Skin epidermis (tissue), 12 donors: ENCODE measurements around the gene C3orf20.
A peak's percentile ranks its signal among the peaks of the same experiment; 100 is the strongest.

Experiments
- H3K27ac ChIP-seq, 21 experiments: fragments of 200-600 bp; sonication (generic) in 11 of 21; one replicate each; pipeline ENCODE4 v1.5.0; 2020; ENCODE audit warnings: mild to moderate bottlenecking in 3 of 21, inconsistent platforms in 2 of 21, moderate library complexity in 2 of 21
- H3K4me3 ChIP-seq, 7 experiments: fragments of 200-600 bp; sonication (generic) in 2 of 7; one replicate each; pipeline ENCODE4 v1.5.0; 2020; ENCODE audit warnings: inconsistent platforms in 2 of 7, mild to moderate bottlenecking in 2 of 7, moderate library complexity in 1 of 7

C3orf20 gene

GRCh38 chr3:14674841-14675240, at the start of gene C3orf20:
Gene C3orf20 (plus strand): TSS chr3:14675141. CDS start chr3:14682714, 7,573 bp downstream.
- no peak within 1 kb of the TSS for H3K4me3 ChIP-seq
- H3K27ac ChIP-seq: no peak within 1 kb of the TSS

DNA sequence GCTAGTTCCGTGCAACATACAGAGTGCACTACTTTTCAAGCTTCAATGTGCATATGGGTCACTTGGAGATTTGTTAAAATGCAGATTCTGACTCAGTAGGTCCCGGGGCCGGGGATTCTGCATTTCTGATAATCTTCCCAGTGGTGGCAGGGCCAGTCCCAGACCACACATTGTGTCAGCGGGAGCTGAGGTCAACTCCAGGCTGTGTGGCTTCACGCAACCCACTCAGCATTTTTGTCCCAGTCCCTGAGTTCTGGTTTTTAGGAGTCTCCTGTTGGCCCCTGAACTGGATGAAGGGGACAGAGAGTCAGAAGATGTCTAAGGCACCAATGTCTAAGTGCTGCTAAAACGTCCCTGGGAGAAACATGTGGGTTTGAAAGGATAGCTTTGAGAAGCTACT, 49.5 kb upstream of the C3orf20 start:
- no peak overlapping the region for H3K4me3 ChIP-seq

DNA sequence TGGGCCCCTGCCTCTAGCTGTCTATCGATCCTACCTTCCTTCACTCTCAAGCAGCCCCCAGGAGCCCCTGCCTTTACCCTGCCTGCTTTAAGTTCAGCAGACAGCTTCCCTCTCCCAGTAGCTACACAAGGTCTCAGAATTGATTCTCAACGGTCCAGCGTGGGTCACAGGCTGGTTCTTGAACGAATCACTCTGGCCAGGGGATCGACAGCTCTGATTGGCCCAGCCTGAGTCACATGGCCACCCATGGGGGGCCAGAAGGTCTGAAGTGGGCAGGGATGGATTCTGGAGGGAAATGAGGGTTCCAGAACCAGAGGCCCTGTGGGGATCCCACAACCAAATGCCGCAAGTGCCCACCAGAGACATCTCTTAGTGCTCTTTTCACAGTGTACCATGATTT, 47.1 kb upstream of the C3orf20 start:
- Histone ChIP-seq H3K27ac (peak overlapping the region in 1 of 21 experiments; percentile 69), H3K4me3 (no peak overlapping the region)

More for the DNA sequence above, 49.5 kb upstream of the C3orf20 start:
- H3K27ac ChIP-seq: no peak overlapping the region

- Histone ChIP-seq H3K27ac (no peak overlapping the region), H3K4me3 (no peak overlapping the region)
Observed at GRCh38 chr3:14628406-14628805, 46.5 kb upstream of the C3orf20 start.

GRCh38 chr3:14630404-14631100, 44.4 kb upstream of the C3orf20 start:
- Histone ChIP-seq H3K27ac (no peak overlapping the region), H3K4me3 (no peak overlapping the region)

- H3K4me3 ChIP-seq: no peak overlapping the region
- H3K27ac ChIP-seq: no peak overlapping the region
Observed at GRCh38 chr3:14631101-14631497, 43.8 kb upstream of the C3orf20 start.

DNA sequence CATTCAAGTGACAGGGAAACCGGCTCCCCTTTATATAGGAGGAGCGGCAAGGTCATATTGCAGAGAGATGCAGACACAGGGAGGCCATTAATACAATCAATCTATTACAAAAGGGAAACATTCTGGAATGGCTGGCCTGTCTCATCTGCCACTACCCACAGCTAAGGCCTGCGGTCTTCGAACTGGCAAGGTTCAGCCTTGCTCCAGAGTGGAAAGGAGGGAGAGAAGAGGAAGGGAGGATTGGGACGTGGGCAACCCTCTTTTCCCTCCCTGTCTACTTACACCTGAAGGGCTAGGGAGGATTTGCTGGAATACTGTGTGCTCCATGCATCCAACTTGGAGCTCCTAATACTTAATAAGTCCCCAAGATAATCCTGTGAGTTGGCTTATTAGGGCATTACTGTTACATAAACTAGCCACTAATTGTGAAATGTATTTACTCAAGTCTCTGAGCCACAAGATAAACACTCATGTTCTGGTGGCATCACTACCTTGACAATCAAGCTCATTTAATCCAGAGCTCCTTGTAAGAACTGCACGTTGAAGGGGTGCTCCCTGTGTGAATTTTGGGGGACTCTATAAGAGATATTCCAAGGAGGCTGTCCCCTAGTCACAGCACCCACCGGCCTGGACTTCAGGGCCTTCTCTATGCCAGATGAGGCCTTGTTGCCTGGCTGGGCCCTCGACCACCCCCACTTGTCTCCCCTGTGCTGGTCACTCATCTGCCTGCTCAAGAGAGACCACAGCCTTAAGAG, 43.1 kb upstream of the C3orf20 start:
- Histone ChIP-seq H3K27ac (no peak overlapping the region), H3K4me3 (no peak overlapping the region)

DNA sequence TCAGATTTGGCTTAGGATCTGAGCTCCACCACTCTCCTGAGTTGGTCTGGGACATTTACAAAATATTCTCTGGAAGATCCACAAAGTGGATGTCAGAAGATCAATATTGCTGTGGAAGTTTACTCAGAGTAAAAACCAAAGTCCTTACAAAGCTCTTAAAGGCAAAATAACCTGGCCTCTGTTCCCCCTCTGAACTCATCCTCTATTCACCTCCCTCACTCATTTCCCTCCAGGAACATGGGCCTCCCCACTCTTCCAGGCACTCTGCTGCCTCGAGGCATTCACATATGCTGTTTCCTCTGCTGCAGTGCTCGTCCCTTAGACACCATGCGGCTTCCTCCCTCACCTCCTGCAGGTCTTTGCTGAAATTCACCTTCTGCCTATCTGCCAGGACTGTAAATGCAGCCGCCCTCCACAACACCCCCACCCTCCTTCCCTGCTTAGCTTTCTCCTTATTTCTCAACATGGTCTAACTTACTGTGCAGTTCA, 42.5 kb upstream of the C3orf20 start:
- Histone ChIP-seq H3K4me3 (no peak overlapping the region), H3K27ac (no peak overlapping the region)

DNA sequence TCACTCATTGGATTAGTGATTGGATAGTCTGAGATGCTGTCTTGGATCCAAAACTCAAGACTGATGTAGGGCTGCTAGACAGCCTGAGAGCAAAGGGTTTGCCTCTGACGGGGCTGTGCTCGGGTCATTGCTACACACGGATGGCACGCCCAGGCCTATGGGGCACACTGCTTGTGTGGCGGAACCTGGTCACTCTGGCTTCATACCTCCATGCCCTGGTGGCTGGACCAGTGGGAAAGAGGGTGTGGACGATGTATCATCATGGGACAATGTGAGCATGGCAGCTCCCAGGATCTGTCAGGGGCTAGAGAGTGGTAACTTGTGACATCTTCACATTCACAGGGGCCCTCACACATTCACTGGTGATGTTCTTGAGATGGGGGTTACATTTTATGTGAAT, 41.5 kb upstream of the C3orf20 start:
- no peak overlapping the region for H3K27ac ChIP-seq
- no peak overlapping the region for H3K4me3 ChIP-seq

- peak overlapping the region in 1 of 21 experiments; percentile 35 for H3K27ac ChIP-seq
- no peak overlapping the region for H3K4me3 ChIP-seq
Observed at GRCh38 chr3:14633819-14634424, 41.0 kb upstream of the C3orf20 start.

- Histone ChIP-seq H3K4me3 (no peak overlapping the region), H3K27ac (peak overlapping the region in 1 of 21 experiments; percentile 35)
Observed at GRCh38 chr3:14634763-14635400, 40.1 kb upstream of the C3orf20 start.

DNA sequence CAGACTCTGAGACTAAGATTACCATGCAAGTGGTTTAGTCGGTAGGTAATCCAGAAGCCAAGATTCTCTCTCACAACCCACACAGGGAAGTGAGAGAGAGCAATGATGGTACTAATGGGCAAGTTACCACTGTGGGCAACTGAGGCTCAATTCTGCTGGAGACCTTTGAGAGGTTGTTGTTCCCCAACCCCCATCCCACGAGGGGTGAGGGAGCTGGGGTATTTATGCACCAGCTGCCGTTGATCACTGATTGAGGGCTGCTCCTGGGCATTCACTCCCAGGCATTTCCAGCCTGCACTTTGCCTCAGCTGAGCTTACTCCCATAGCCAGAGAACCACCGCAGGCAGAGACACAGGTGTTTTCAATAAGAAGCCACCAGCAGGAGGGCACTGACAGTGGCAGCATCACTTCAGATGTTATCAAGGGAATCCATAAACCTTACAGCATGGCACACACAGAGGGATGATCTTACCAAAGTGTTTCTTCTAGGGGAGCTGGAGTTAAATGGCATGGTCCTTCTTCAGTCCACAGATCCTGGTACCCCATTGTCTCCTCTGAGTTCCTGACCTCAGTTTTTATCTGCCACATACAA, 38.3 kb upstream of the C3orf20 start:
- no peak overlapping the region for H3K4me3 ChIP-seq
- H3K27ac ChIP-seq: no peak overlapping the region

DNA sequence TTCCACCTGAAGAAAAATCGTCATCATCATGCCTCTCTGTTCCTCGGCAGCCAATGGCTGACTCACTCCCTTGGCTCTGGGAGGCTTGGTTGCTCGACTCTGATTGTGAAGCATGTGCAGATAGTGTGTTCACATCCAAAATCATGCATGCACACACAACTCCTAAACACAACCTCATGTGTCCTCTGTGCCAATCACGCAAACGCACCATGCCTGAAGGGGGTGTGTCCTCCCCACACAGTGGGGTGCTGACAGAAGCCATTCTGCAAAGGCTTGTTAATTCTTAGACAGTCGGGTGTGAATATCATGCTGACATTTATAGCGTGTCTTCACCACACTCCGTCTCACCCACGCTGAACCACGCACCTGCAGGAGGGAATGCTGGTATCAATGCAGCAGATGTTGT, 34.8 kb upstream of the C3orf20 start:
- Histone ChIP-seq H3K4me3 (no peak overlapping the region), H3K27ac (no peak overlapping the region)

GRCh38 chr3:14640734-14641133, 34.2 kb upstream of the C3orf20 start:
- H3K27ac ChIP-seq: no peak overlapping the region
- H3K4me3 ChIP-seq: no peak overlapping the region

DNA sequence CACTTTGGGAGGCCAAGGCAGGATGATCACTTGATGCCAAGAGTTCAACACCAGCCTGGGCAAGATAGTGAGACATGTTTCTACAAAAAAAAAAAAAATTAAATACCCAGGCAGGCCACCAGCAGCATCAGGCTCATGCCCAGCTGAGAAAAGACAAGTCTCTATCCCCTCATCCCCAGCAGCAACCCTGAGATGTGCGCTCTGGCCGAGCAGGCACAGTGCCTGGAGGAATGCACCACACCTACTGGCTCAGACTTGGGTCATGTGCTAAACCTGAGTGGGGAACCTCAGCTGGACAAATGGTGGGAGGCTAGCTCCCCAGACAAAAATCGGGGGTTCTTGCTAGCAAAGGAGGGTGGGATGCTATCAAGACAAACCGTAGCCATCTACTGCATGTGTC, 33.6 kb upstream of the C3orf20 start:
- Histone ChIP-seq H3K4me3 (no peak overlapping the region), H3K27ac (no peak overlapping the region)

GRCh38 chr3:14645453-14645852, 29.5 kb upstream of the C3orf20 start:
- no peak overlapping the region for H3K27ac ChIP-seq
- no peak overlapping the region for H3K4me3 ChIP-seq

GRCh38 chr3:14646131-14646573, 28.8 kb upstream of the C3orf20 start:
- Histone ChIP-seq H3K4me3 (no peak overlapping the region), H3K27ac (no peak overlapping the region)

GRCh38 chr3:14646589-14647413, 28.1 kb upstream of the C3orf20 start:
- Histone ChIP-seq H3K4me3 (no peak overlapping the region), H3K27ac (no peak overlapping the region)
